HepG2 (cell line): ENCODE results near the gene NALCN. TPM values are rescaled to one million over a fixed set of nuclear protein-coding genes. Genes with fewer than 3 reads are reported as not detected.

Experiments used
- ATAC-seq: fragments of 200-7000 bp; cut with Tn5 transposase; 3 replicates; pipeline ENCODE4 v1.9.1; 2020; ENCODE audit warnings: mild to moderate bottlenecking, moderate library complexity
- BruUV-seq: library from RNA; stranded (reverse); fragments of 400-500 nt; replicated peaks from 2 replicates; lab custom pipeline; 2021; lab: Mats Ljungman, UMichigan
- CTCF ChIA-PET: fragments of 300-600 bp; formaldehyde crosslinking; extraction: SDS; loops from one replicate; lab custom pipeline; 2021; ENCODE audit warnings: low total read pairs, inconsistent platforms, low intra/inter-chr PET ratio; lab: Yijun Ruan, JAX
- POLR2A ChIA-PET: fragments of 350-600 bp; sonication (Branson Sonifier 250); formaldehyde crosslinking; loops from one replicate; lab custom pipeline; 2020; ENCODE audit warnings: antibody characterized with exemption, inconsistent platforms; lab: Yijun Ruan, JAX
- DNase-seq: peaks from one replicate; pipeline ENCODE4 v3.0.0-alpha.2; 2015; ENCODE audit warnings: low spot score
- FAIRE-seq: peaks from 3 replicates; lab custom pipeline; 2011; peaks lifted over from hg19 to GRCh38; lab: Jason Lieb, UNC
- H2AFZ ChIP-seq: one replicate; pipeline ENCODE4 v1.6.1; 2011; ENCODE audit warnings: low read length, inconsistent platforms
- H3K27ac ChIP-seq: fragments of 300-600 bp; 3 replicates; pipeline ENCODE4 v1.8.0; 2011; ENCODE audit warnings: mixed run types, mild to moderate bottlenecking, mixed read lengths, low read length, inconsistent platforms; ENCODE audit not compliant: insufficient read depth; ENCODE audit errors: extremely low read length
- H3K27me3 ChIP-seq, 2 experiments: fragments of 200-600 bp in 1 of 2; 2 replicates in 1 of 2; 3 replicates in 1 of 2; pipeline versions ENCODE4 v1.6.0 to v1.8.0; 2011; ENCODE audit warnings: low read length in 2 of 2, mild to moderate bottlenecking in 2 of 2, moderate library complexity in 2 of 2, inconsistent platforms in 1 of 2; ENCODE audit not compliant: insufficient read depth in 2 of 2, control insufficient read depth in 1 of 2
- H3K36me3 ChIP-seq, 2 experiments: fragments of 200-600 bp in 1 of 2; replicated peaks in 1 of 2; 2 replicates in 1 of 2; 3 replicates in 1 of 2; pipeline versions ENCODE4 v1.5.1 to v1.8.0; 2011; ENCODE audit warnings: low read length in 2 of 2, inconsistent platforms in 1 of 2; ENCODE audit not compliant: insufficient read depth in 2 of 2, control insufficient read depth in 1 of 2
- H3K4me1 ChIP-seq: 2 replicates; pipeline ENCODE4 v1.5.1; 2012; ENCODE audit warnings: low read length, inconsistent platforms; ENCODE audit not compliant: insufficient read depth
- H3K4me2 ChIP-seq: 2 replicates; pipeline ENCODE4 v1.6.0; 2011; ENCODE audit warnings: low read depth, low read length, inconsistent platforms
- H3K4me3 ChIP-seq, 3 experiments: fragments of 200-600 bp in 1 of 3; sonication (generic), shearing (Covaris generic) in 1 of 3; replicated peaks in 1 of 3; 2 replicates each; pipeline ENCODE4 v1.5.1; 2011 to 2016; ENCODE audit warnings: low read length in 3 of 3, inconsistent platforms in 2 of 3, low read depth in 2 of 3, mild to moderate bottlenecking in 2 of 3, control low read depth in 1 of 3, mixed read lengths in 1 of 3; ENCODE audit not compliant: insufficient read depth in 1 of 3
- H3K79me2 ChIP-seq: one replicate; pipeline ENCODE4 v1.6.1; 2011; ENCODE audit warnings: low read length, inconsistent platforms; ENCODE audit not compliant: insufficient read depth
- H3K9ac ChIP-seq: 2 replicates; pipeline ENCODE4 v1.6.0; 2011; ENCODE audit warnings: mild to moderate bottlenecking, low read depth, low read length, inconsistent platforms; ENCODE audit not compliant: insufficient read depth
- H3K9me3 ChIP-seq: 2 replicates; pipeline ENCODE4 v1.5.1; 2012; ENCODE audit warnings: mild to moderate bottlenecking, low read length
- H4K20me1 ChIP-seq: 2 replicates; pipeline ENCODE4 v1.6.0; 2011; ENCODE audit warnings: inconsistent platforms, mild to moderate bottlenecking, low read length, moderate library complexity; ENCODE audit not compliant: insufficient read depth
- GMEB2 ChIP-seq: IDR thresholded peaks from 2 replicates; pipeline ENCODE4 v1.6.1; 2016; ENCODE audit warnings: missing biosample characterization, missing genetic modification reagents, low read depth
- MXI1 ChIP-seq: IDR thresholded peaks from 3 replicates; pipeline ENCODE4 v1.6.1; 2012; ENCODE audit warnings: low read depth, low read length, inconsistent platforms, borderline replicate concordance
- NFRKB ChIP-seq: fragments of 450-650 bp; IDR thresholded peaks from 2 replicates; pipeline ENCODE4 v1.6.1; 2017
- SUZ12 ChIP-seq: fragments of 150-350 bp; IDR thresholded peaks from 2 replicates; pipeline ENCODE4 v1.6.1; 2014; ENCODE audit warnings: low read depth, low read length
- UBTF ChIP-seq: sonication (generic); formaldehyde crosslinking; IDR thresholded peaks from 2 replicates; pipeline ENCODE4 v1.4.0; 2020; ENCODE audit warnings: mild to moderate bottlenecking, missing genetic modification reagents
- ZNF572 ChIP-seq: sonication (generic); formaldehyde crosslinking; IDR thresholded peaks from 2 replicates; pipeline ENCODE4 v1.5.1; 2020; ENCODE audit warnings: mild to moderate bottlenecking, missing genetic modification reagents
- ZNF841 ChIP-seq: sonication (generic); formaldehyde crosslinking; IDR thresholded peaks from 2 replicates; pipeline ENCODE4 v1.8.1; 2023; ENCODE audit warnings: missing genetic modification reagents, borderline replicate concordance
- WGBS: methylation state at CpG from one replicate; pipeline ENCODE4 v1.1.6; 2017; ENCODE audit warnings: low lambda C conversion rate; 5-methylcytosine and 5-hydroxymethylcytosine counted together
- in situ Hi-C: cut with HindIII; loops from 2 replicates; pipeline ENCODE4 v1.10.0; 2017; ENCODE audit warnings: low pct_unique_long_range_greater_than_20kb; ENCODE audit not compliant: extremely low pct_ligation_motif_present
- intact Hi-C: fragments of 100-400 bp; cut with micrococcal nuclease; formaldehyde crosslinking; loops from one replicate; pipeline ENCODE4 v1.10.0; 2022; ENCODE audit not compliant: unreplicated experiment
- polyA plus RNA-seq, 8 experiments: library from polyadenylated mRNA; depleted of rRNA in 3 of 8; stranded (reverse) in 7 of 8; unstranded in 1 of 8; fragments of >200 nt; fragmentation: Illumina TruSeq in 4 of 8; extraction: Trizol in 4 of 8; gene quantifications; 2 replicates each; pipeline versions ENCODE4 v1.2.1 to v1.2.3, GENCODE V29; 2011 to 2016; ENCODE audit warnings: low read depth in 4 of 8, missing spikeins in 1 of 8, mixed read lengths in 1 of 8; ENCODE audit not compliant: insufficient read depth in 1 of 8
- total RNA-seq, 5 experiments: library from RNA; depleted of rRNA; stranded (reverse); fragments of >200 nt; fragmentation: Illumina TruSeq; extraction: Trizol; gene quantifications; 2 replicates each; pipeline ENCODE4 v1.2.3, GENCODE V29; 2016; ENCODE audit warnings: low read depth in 1 of 5

The NALCN gene
- total and polyA plus RNA-seq, 2 of the 13 experiments (the other 11 are each of a cell fraction or from before 2014, with no cell fraction given): not detected

- no peaks in the 10 kb centered on the region for H3K79me2 ChIP-seq
- H3K4me1 ChIP-seq: no peaks in the 10 kb centered on the region
- ChIA-PET CTCF (no interaction called here), POLR2A (no interaction called here)
- WGBS: 31% methylated on average over 9 of the region's 9 CpGs
- DNase-seq (no peak), ATAC-seq (no peak), FAIRE-seq (no peak)
- in situ Hi-C loops (no loop called here), intact Hi-C loops (no loop called here)
- no peak overlapping the region for H3K27ac ChIP-seq
- no peak overlapping the region for H3K9ac ChIP-seq
- no peak overlapping the region for H3K4me3 ChIP-seq
- no peak overlapping the region for H3K4me2 ChIP-seq
- peak overlapping the region; percentile 42 for H2AFZ ChIP-seq
- H4K20me1 ChIP-seq: no peaks in the 10 kb centered on the region
- BruUV-seq: no TSS peak
- no peaks in the 10 kb centered on the region for H3K27me3 ChIP-seq
- TF ChIP-seq ZNF841 (CRISPR knock-in tag): no peak
- no peak for TF ChIP-seq SUZ12
- no peak for TF ChIP-seq NFRKB
- TF ChIP-seq GMEB2: no peak
- no peak for TF ChIP-seq UBTF (CRISPR knock-in tag)
- no peak for TF ChIP-seq ZNF572 (CRISPR knock-in tag)
- TF ChIP-seq MXI1: no peak
- H3K9me3 ChIP-seq: no peaks in the 10 kb centered on the region
- H3K36me3 ChIP-seq: no peaks in the 10 kb centered on the region
Observed at GRCh38 chr13:101272886-101273285, 143.4 kb downstream of the NALCN start.
